Spleen (tissue), 11 donors: ENCODE data around the gene HINT3. TPM values are rescaled to one million over a fixed set of nuclear protein-coding genes. Genes with fewer than 3 reads are reported as not detected.
"Not testable (repeated sequence)": the region's sequence is repeated elsewhere in the genome, so short reads cannot be mapped to it uniquely, and the experiment has no call there.

Source experiments
- DNase-seq: peaks from one replicate; pipeline ENCODE4 v3.0.0-alpha.2; 2020
- H3K27ac ChIP-seq, 8 donors: fragments of 200-600 bp; sonication (generic) in 7 of 8; 1 replicate in 4 of 8; 2 replicates in 4 of 8; pipeline versions ENCODE4 v1.5.0 to v1.8.0; 2016 to 2021; ENCODE audit warnings: inconsistent platforms in 4 of 8, mild to moderate bottlenecking in 4 of 8, moderate library complexity in 1 of 8
- H3K27me3 ChIP-seq, 7 donors: fragments of 200-600 bp; sonication (generic) in 6 of 7; replicated peaks in 1 of 7; 1 replicate in 4 of 7; 2 replicates in 3 of 7; pipeline versions ENCODE4 v1.5.0 to v1.8.0; 2016 to 2021; ENCODE audit warnings: inconsistent platforms in 3 of 7, mild to moderate bottlenecking in 1 of 7
- H3K36me3 ChIP-seq, 6 donors: fragments of 200-600 bp; sonication (generic) in 5 of 6; 1 replicate in 4 of 6; 2 replicates in 2 of 6; pipeline versions ENCODE4 v1.5.0 to v1.8.0; 2016 to 2021; ENCODE audit warnings: inconsistent platforms in 2 of 6
- H3K4me1 ChIP-seq, 6 donors: fragments of 200-600 bp; sonication (generic) in 5 of 6; 1 replicate in 3 of 6; 2 replicates in 3 of 6; pipeline versions ENCODE4 v1.5.0 to v1.8.0; 2016 to 2021; ENCODE audit warnings: inconsistent platforms in 3 of 6
- H3K4me3 ChIP-seq, 8 donors: fragments of 200-600 bp; sonication (generic) in 7 of 8; 1 replicate in 4 of 8; 2 replicates in 4 of 8; pipeline versions ENCODE4 v1.5.0 to v1.8.0; 2016 to 2021; ENCODE audit warnings: inconsistent platforms in 4 of 8, mild to moderate bottlenecking in 4 of 8, moderate library complexity in 2 of 8
- H3K9me3 ChIP-seq, 8 donors: fragments of 200-600 bp; sonication (generic) in 7 of 8; 1 replicate in 4 of 8; 2 replicates in 4 of 8; pipeline versions ENCODE4 v1.5.0 to v1.8.0; 2016 to 2021; ENCODE audit warnings: inconsistent platforms in 4 of 8
- CTCF ChIP-seq, 11 experiments: fragments of 200-600 bp in 7 of 11; fragments of 450-650 bp in 4 of 11; sonication (generic) in 4 of 11; IDR thresholded peaks in 8 of 11; conservative IDR thresholded peaks in 3 of 11; 1 replicate in 7 of 11; 2 replicates in 4 of 11; pipeline versions ENCODE4 v1.4.0 to v1.8.0; 2016 to 2021; ENCODE audit warnings: antibody characterized with exemption in 11 of 11, inconsistent platforms in 4 of 11, mild to moderate bottlenecking in 1 of 11
- POLR2A ChIP-seq, 3 donors: fragments of 450-650 bp; IDR thresholded peaks; one replicate each; pipeline ENCODE4 v1.5.1; 2017; ENCODE audit warnings: antibody characterized with exemption in 3 of 3, mild to moderate bottlenecking in 1 of 3
- POLR2AphosphoS5 ChIP-seq, 3 donors: sonication (generic); formaldehyde crosslinking; IDR thresholded peaks; one replicate each; pipeline ENCODE4 v1.5.1; 2017; ENCODE audit warnings: antibody characterized with exemption in 3 of 3
- WGBS, 5 donors: extraction: QIAGEN DNeasy Blood & Tissue Kit in 3 of 5; methylation state at CpG; one replicate each; pipeline versions ENCODE4 v1.1.5 to v1.1.7; 2013 to 2018; 5-methylcytosine and 5-hydroxymethylcytosine counted together
- intact Hi-C: fragments of 100-400 bp; cut with DNase I; formaldehyde crosslinking; loops from one replicate; pipeline ENCODE4 v1.15.0; 2023; ENCODE audit warnings: low total_unique reads
- polyA plus RNA-seq, 3 donors: library from polyadenylated mRNA; stranded (reverse); fragments of 200-250 nt; gene quantifications; one replicate each; pipeline ENCODE4 v1.2.1, GENCODE V29; 2013
- total RNA-seq, 7 donors: library from RNA; depleted of rRNA in 3 of 7; stranded (reverse); fragments of >200 nt in 3 of 7; fragmentation: NEBNext Ultra II Directional in 4 of 7; extraction: Animal tissue kit (Norgen Biotek cat#: 25700) in 4 of 7; gene quantifications; one replicate each; pipeline versions ENCODE4 v1.1.0 to v1.2.1, GENCODE V29; 2016 to 2021
- donor health status: healthy with polysubstance abuse.
- donor health status: DM: no; HTN: no; CAD: no; lungs with moderate emphysema.
- donor health status: DM: no; HTN: no; CAD: no.
- donor health status: Bipolar disorder and iron deficiency.
- donor health status: healthy.
- donor health status: DM: no; HTN: no; CAD: no.
- donor health status: DM: yes; HTN: yes; CAD: no.

HINT3 gene
- total and polyA plus RNA-seq, 10 donors: 5.0 to 18.6 (median 14.7) TPM

GRCh38 chr6:125931733-125932450 lies 24.7 kb upstream of the HINT3 start:
- Histone ChIP-seq H3K36me3 (peaks cover 0 to 53% (median 22%) of the 10 kb centered on the region in 6 donors), H3K4me3 (no peak overlapping the region), H3K27ac (no peak overlapping the region), H3K27me3 (no peaks in the 10 kb centered on the region), H3K9me3 (peaks cover 0 to 4% (median 0%) of the 10 kb centered on the region in 8 donors), H3K4me1 (peaks cover 0 to 14% (median 5%) of the 10 kb centered on the region in 6 donors)
- intact Hi-C loops: no loop called here
- DNase-seq: no peak
- TF ChIP-seq POLR2A (IDR thresholded peaks at IDR 0.05) (no peak), POLR2AphosphoS5 (IDR thresholded peaks at IDR 0.05) (peak in 1 of 3 donors; percentile 4)
- WGBS, 5 donors: 73 to 90% (median 88%) methylated on average over 4 of the region's 4 CpGs

- DNase-seq: no peak
- no peaks in the 10 kb centered on the region for H3K27me3 ChIP-seq
- no peak overlapping the region for H3K27ac ChIP-seq
- TF ChIP-seq POLR2A (IDR thresholded peaks at IDR 0.05) (no peak), CTCF (IDR thresholded peaks at IDR 0.05 in 8 of 11, conservative IDR thresholded peaks at IDR 0.05 in 3 of 11) (no peak), POLR2AphosphoS5 (IDR thresholded peaks at IDR 0.05) (no peak)
- intact Hi-C loops: no loop called here
- H3K36me3 ChIP-seq: peaks cover 0 to 49% (median 20%) of the 10 kb centered on the region in 6 donors
- peaks cover 0 to 10% (median 3%) of the 10 kb centered on the region in 6 donors for H3K4me1 ChIP-seq
- peaks cover 0 to 4% (median 0%) of the 10 kb centered on the region in 8 donors for H3K9me3 ChIP-seq
- H3K4me3 ChIP-seq: no peak overlapping the region
These were observed 24.1 kb upstream of the HINT3 start for GRCh38 chr6:125932451-125932795.

- H3K4me3 ChIP-seq, H3K4me1 ChIP-seq, DNase-seq, H3K9me3 ChIP-seq, H3K27ac ChIP-seq, intact Hi-C loops, H3K27me3 ChIP-seq: not testable (repeated sequence)
- 80 to 98% (median 88%) methylated on average over 5 of the region's 5 CpGs for WGBS, 5 donors
- H3K36me3 ChIP-seq: peaks cover 0 to 18% (median 7%) of the 10 kb centered on the region in 6 donors
These were observed 21.1 kb upstream of the HINT3 start for GRCh38 chr6:125935520-125935919.

- DNase-seq: no peak
- H3K27me3 ChIP-seq: no peaks in the 10 kb centered on the region
- no peak overlapping the region for H3K27ac ChIP-seq
- H3K9me3 ChIP-seq: peaks cover 0 to 4% (median 0%) of the 10 kb centered on the region in 8 donors
- 50 to 68% (median 62%) methylated on average over 1 of the region's 1 CpG for WGBS, 5 donors
- TF ChIP-seq CTCF (IDR thresholded peaks at IDR 0.05 in 8 of 11, conservative IDR thresholded peaks at IDR 0.05 in 3 of 11) (no peak), POLR2A (IDR thresholded peaks at IDR 0.05) (no peak), POLR2AphosphoS5 (IDR thresholded peaks at IDR 0.05) (no peak)
- H3K4me1 ChIP-seq: peaks cover 0 to 8% (median 4%) of the 10 kb centered on the region in 6 donors
- no peak overlapping the region for H3K4me3 ChIP-seq
- no peaks in the 10 kb centered on the region for H3K36me3 ChIP-seq
- intact Hi-C loops: no loop called here
These were observed 17.5 kb upstream of the HINT3 start for GRCh38 chr6:125939026-125939425.

- 66 to 88% (median 74%) methylated on average over 2 of the region's 2 CpGs for WGBS, 5 donors
- TF ChIP-seq POLR2A (IDR thresholded peaks at IDR 0.05): no peak
- no peak for TF ChIP-seq POLR2AphosphoS5 (IDR thresholded peaks at IDR 0.05)
- no peak for TF ChIP-seq CTCF (IDR thresholded peaks at IDR 0.05 in 8 of 11, conservative IDR thresholded peaks at IDR 0.05 in 3 of 11)
- DNase-seq: no peak
- intact Hi-C loops: no loop called here
- Histone ChIP-seq H3K27ac (no peak overlapping the region), H3K9me3 (peaks cover 0 to 4% (median 0%) of the 10 kb centered on the region in 8 donors), H3K4me1 (peaks cover 0 to 15% (median 10%) of the 10 kb centered on the region in 6 donors), H3K36me3 (no peaks in the 10 kb centered on the region), H3K27me3 (no peaks in the 10 kb centered on the region), H3K4me3 (no peak overlapping the region)
These were observed 16.8 kb upstream of the HINT3 start for GRCh38 chr6:125939791-125940190.
